Measurements from ENCODE around the gene TTBK1.

DNA sequence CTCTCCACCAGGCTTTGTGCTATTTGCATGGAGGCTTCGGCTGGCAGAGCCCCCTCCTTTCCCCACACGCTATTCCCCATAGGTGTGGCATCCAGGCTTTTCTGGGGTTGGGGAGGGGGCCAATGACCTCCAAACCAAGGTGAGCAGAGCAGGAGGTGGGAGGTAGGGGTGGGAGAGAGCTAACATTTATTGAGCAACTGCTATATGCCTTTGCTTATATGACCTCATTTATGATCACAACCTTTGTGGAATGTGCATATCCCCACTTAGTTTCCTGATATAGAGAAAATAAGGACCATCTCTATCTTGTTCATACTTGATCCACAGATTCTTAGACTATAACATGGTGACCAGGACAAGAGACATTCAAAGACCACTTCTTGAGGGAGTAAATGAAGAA, 37.0 kb downstream of the TTBK1 start:
- TF ChIP-seq, protein P1, sequence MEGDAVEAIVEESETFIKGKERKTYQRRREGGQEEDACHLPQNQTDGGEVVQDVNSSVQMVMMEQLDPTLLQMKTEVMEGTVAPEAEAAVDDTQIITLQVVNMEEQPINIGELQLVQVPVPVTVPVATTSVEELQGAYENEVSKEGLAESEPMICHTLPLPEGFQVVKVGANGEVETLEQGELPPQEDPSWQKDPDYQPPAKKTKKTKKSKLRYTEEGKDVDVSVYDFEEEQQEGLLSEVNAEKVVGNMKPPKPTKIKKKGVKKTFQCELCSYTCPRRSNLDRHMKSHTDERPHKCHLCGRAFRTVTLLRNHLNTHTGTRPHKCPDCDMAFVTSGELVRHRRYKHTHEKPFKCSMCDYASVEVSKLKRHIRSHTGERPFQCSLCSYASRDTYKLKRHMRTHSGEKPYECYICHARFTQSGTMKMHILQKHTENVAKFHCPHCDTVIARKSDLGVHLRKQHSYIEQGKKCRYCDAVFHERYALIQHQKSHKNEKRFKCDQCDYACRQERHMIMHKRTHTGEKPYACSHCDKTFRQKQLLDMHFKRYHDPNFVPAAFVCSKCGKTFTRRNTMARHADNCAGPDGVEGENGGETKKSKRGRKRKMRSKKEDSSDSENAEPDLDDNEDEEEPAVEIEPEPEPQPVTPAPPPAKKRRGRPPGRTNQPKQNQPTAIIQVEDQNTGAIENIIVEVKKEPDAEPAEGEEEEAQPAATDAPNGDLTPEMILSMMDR (IDR thresholded peaks at IDR 0.05): no peak
- no peak for TF ChIP-seq POLR2A (IDR thresholded peaks at IDR 0.05)
